GM21619 (cell line): Measurements from ENCODE around the gene FRS3.

Experiments
- ATAC-seq: cut with Tn5 transposase; IDR thresholded peaks from one replicate; pipeline ENCODE4 v1.9.1; 2021; ENCODE audit not compliant: unreplicated experiment

Gene FRS3

GRCh38 chr6:41730531-41731436, 48.9 kb downstream of the FRS3 start:
- no peak for ATAC-seq

DNA sequence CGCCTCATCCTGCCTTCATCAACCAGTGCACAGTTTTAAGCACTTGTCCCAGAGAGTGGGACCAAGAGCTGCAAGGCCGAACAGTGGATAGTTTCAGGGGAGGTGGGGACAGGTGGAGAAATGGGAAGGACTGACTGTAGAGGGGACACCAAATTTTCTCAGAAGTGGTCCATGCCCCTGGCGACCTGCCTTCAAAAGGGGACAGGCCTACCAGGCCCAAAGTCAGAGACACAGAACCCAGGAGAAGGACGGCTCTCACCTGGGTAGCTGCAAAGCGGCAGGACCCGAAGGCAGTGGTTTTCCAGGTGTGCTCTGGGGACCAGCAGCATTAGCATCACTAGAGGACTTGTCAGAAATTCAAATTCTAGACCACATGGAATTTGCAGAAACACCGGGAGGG, 50.1 kb downstream of the FRS3 start:
- no peak for ATAC-seq

DNA sequence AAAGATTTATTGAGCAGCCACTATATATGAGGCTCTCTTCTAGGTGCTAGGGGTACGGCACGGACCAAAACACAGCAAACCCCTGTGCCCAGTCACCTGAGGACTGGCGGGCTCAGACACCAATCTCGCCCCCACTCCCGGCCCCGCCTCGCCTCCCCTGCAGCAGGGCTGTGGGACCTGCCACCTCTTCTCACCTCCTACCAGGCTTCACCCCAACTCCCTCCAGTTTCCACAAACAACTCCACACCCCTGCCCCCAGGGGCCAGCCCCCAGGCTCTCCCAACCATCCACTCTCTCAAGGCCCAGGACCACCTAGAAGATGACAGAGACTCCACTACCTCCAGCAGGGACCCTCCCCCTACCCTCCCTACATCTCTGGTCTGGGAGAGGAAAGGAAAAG, 50.7 kb downstream of the FRS3 start:
- no peak for ATAC-seq

GRCh38 chr6:41728073-41728936, 51.4 kb downstream of the FRS3 start:
- ATAC-seq: no peak

GRCh38 chr6:41727705-41728072, 52.0 kb downstream of the FRS3 start:
- ATAC-seq: no peak

DNA sequence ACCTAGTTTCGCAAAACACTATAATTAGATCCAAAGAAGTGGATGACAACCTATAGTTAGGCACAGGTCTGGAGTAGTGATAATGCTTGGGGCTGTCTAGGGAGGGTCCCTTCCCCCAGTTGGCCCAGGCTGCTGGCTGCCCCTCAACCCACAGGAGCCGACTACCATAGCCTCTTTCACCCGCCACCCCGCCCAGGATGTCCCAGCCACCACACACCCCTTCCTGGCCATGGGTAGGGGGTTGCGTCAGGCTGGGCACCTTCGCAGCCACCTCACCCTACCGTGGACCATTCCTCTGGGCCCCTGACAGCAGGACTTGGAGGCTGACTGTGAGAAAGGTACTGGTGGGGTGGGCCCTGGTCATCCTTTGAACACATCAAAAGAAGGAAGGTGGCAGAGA, 52.8 kb downstream of the FRS3 start:
- no peak for ATAC-seq

DNA sequence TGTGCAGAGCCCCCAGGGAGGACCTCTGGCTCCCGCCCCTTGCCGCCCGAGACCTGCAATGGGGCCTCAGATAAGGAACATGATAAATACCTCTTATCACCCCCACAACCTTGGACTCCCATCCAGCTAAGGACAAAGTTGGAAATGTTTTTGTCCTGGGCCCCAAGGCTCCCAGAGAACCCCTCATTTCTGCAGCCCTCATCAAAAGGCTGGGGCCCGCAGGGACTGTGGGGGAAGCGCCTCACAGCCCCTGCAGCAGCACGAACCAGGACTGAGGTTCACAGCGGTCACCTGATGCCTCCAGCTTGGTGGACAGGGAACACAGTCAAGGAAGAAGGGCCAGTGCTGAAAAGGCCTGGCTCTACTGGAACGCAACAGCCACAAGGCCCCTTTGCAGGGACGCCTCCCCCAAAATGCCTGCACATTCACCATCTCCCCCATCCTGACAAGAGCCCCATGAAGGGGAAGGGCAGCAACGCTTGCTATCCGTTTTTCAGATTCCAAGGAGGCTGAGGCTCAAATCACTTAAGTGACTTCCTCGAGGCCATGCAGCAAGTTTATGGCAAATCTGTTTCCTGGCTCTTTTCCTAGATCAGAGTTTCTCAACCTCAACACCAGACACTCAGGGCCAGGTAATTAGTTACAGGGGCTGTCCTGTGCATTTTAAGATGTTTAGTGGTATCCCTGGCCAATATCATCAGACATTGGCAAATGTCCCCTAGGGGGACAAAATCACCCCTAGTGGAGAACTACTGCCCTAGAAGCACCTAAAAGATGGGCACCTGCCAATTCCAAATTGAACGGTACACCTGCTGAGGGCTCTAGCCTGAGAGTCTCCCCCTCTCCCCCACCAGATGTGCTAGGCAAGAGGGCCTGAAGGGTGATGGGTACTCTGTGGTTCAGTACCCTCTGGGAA, 54.9 kb downstream of the FRS3 start:
- no peak for ATAC-seq

DNA sequence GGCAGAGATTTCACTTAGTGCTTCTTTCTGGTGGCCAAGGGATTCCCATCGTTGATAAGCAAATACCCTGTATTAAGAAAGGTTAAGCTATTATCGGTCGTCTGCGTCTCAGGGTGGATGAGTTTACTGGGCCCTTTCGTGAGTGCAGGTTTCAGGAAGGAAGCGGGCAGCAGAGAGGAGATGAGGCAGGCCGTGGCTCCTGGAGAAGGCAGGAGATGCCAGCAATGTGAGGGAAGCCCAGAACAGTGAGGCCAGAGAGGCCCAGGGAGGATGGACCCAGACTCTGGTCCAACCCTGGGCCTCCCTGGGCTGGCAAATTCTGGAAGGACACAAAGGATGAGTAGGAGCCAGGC, 55.5 kb downstream of the FRS3 start:
- no peak for ATAC-seq

DNA sequence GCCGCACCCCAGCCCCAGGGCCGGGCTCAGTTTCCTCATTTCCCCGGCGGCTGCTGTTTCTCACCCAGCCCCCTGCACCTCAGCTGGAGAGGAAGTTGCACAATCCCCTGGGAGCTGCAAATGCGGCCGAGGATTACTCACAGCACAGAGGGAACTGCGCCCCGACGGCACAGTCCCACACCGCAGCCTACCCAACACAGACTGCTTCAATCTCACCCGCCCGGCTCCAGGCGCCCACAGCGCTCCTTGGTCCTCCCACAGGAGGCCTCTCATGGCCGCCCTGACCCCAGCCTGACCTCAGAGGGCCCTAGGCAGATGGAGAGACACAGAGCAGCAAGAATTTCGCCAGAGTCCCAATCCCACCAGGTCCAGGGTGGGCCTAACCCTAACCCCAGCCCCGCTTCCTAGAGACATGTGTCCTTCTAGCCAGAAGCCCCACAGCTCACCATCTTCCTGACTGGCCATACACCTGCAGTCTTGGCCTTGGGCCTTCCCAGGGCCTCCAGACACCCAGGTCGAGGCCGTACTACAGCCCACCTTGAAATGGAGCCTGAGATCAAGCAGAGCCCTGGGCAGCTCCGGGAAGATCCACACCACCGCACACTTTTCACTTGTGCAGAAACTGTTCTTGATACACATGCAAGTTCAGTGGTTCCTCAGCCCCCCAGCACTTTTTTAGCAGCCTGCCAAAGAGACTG, 56.0 kb downstream of the FRS3 start:
- ATAC-seq: peak; percentile 64

DNA sequence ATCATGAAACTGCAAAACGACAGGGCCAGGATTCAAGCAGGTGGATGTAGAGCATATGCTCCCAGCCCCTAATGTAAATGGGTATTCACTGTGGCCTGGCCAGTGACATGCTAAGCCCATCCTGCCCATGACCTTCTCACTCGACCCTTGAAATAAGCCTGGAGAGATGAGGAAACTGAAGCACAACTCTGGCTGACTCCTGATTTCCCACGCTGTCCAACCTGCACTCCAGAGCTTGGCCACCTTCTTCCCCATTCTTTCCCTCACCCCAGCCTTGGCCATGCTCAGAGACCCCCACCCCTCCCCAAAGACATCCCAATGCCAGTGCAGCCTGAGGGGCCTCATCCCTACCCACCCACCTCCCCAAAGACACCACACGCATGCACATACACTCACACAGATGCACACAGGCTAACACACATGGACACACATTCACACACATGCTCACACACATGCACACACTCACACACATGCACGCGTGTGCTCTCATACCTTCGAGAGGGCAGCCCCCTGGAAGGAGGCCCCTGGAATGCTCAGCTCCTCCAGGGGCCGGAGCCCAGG, 56.7 kb downstream of the FRS3 start:
- no peak for ATAC-seq

- no peak for ATAC-seq
Observed at GRCh38 chr6:41721414-41721813, 58.3 kb downstream of the FRS3 start.

DNA sequence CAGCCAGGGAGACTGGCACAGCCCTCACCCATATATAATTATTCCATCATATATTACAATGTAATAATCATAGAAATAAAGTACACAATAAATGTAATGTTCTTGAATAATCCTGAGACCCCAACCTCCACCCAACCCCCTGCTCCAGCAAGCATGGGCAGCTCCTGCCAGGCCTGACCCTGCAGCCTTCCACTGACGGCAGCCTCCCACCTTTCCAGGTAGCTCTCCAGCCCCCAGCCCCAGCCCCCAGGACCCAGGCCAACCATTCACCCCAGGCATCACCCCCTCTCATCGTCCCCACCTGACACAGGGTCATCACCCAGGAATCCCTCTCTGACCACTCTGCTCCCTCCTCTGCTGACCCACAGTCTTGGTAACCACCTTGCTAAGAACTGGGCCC, 58.9 kb downstream of the FRS3 start:
- ATAC-seq: no peak

GRCh38 chr6:41720262-41720620, 59.5 kb downstream of the FRS3 start:
- no peak for ATAC-seq
